Measurements from ENCODE around the gene PDZRN3.

DNA sequence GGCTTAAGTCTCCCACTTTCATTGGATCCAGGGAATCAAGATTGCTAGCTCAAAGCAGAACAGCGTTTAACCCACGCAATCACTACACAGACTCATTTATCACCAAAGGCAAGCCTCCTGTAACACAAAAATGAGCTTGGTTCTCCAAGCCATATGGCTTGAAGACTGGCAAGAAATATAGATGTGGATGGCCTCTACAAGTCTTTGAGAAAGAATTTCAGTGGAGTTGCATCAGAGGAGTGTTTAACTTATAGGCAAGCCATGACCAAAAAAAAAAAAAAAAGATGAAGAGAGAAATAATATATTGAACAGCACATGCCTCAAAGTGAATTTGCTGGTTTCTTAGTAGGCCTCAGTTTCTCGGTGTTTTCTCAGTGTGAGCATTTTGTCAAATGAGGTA lies 27.3 kb downstream of the PDZRN3 start:
- TF ChIP-seq, protein P1, sequence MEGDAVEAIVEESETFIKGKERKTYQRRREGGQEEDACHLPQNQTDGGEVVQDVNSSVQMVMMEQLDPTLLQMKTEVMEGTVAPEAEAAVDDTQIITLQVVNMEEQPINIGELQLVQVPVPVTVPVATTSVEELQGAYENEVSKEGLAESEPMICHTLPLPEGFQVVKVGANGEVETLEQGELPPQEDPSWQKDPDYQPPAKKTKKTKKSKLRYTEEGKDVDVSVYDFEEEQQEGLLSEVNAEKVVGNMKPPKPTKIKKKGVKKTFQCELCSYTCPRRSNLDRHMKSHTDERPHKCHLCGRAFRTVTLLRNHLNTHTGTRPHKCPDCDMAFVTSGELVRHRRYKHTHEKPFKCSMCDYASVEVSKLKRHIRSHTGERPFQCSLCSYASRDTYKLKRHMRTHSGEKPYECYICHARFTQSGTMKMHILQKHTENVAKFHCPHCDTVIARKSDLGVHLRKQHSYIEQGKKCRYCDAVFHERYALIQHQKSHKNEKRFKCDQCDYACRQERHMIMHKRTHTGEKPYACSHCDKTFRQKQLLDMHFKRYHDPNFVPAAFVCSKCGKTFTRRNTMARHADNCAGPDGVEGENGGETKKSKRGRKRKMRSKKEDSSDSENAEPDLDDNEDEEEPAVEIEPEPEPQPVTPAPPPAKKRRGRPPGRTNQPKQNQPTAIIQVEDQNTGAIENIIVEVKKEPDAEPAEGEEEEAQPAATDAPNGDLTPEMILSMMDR (IDR thresholded peaks at IDR 0.05; ENCODE audit: poor library complexity): no peak
- no peak for TF ChIP-seq EZH2 (IDR thresholded peaks at IDR 0.05; ENCODE audit: borderline replicate concordance)
- TF ChIP-seq EZH2phosphoT487 (IDR thresholded peaks at IDR 0.05; ENCODE audit: low read depth, severe bottlenecking, unreplicated experiment): no peak
